ENCODE measurements around the gene VAX1.

GRCh38 chr10:117152668-117153067 lies 14.6 kb upstream of the VAX1 start:
- TF ChIP-seq CTCF (conservative IDR thresholded peaks at IDR 0.05 in 1 of 2, IDR thresholded peaks at IDR 0.05 in 1 of 2; ENCODE audit: low read depth in 1 of 2, low read length in 2 of 2) = no peak
- no peak for TF ChIP-seq EZH2 (IDR thresholded peaks at IDR 0.05; ENCODE audit: low read length, missing control alignments)

Measured in fibroblast of lung (primary cell).